ENCODE measurements around the gene CEP68. TPM values are rescaled to one million over a fixed set of nuclear protein-coding genes. Genes with fewer than 3 reads are reported as not detected.

CEP68 gene
- total RNA-seq, 4 donors from 2014 or later = 14.1 to 55.0 (median 30.0) TPM

DNA sequence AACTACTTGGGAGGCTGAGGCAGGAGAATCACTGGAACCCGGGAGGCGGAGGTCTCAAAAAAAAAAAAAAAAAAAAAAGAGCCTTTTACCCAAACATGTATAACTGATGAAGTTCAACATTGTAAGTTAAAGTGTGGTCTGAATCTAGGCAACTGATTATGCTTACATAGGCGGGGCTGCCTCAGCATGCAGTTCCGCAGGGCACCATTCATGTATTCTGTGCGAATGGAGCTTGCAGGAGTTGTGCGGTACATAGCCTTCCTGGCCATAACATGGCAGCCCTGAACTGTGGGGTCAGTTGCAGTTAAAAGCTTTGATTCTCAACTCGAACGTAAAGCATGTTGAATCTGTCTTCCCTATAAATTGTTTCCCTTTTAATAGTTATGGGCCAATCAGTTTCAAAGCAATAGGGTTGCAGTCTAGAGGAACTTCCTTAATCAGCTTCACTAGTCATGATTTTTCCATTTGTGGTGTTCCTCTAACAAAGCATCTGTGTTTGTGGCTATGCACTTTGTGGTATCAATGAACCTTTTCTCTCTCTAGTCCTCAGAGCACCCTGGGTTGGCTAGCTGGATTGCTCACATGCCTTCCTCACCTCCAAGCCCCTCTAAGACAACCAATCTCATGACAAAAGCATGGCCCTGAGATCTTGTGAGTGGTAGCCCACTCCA is 30.6 kb upstream of the CEP68 start:
- no peak overlapping the region for H3K27ac ChIP-seq
- intact Hi-C loops (cut with DNase I; ENCODE audit: low total_unique reads) = no loop called here
- TF ChIP-seq POLR2A (IDR thresholded peaks at IDR 0.05) = no peak
- TF ChIP-seq, protein P1, sequence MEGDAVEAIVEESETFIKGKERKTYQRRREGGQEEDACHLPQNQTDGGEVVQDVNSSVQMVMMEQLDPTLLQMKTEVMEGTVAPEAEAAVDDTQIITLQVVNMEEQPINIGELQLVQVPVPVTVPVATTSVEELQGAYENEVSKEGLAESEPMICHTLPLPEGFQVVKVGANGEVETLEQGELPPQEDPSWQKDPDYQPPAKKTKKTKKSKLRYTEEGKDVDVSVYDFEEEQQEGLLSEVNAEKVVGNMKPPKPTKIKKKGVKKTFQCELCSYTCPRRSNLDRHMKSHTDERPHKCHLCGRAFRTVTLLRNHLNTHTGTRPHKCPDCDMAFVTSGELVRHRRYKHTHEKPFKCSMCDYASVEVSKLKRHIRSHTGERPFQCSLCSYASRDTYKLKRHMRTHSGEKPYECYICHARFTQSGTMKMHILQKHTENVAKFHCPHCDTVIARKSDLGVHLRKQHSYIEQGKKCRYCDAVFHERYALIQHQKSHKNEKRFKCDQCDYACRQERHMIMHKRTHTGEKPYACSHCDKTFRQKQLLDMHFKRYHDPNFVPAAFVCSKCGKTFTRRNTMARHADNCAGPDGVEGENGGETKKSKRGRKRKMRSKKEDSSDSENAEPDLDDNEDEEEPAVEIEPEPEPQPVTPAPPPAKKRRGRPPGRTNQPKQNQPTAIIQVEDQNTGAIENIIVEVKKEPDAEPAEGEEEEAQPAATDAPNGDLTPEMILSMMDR (IDR thresholded peaks at IDR 0.05) = no peak

DNA sequence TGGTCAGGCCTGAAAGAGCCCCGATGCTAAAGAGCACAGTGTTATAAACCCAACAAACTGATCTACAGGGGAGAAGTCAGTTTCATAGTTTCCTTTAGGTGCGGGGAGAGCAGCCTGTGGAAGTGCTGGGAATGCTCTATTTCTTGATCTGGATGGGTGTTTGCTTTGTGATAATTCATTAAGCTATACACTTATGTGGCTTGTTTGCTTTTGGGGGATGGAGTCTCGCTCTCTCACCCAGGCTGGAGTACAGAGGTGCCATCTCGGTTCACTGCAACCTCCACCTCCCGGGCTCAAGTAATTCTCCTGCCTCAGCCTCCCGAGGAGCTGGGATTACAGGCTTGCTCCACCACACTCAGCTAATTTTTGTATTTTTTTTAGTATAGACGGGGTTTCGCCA is 30.1 kb upstream of the CEP68 start:
- Histone ChIP-seq H3K9me3 (no peaks in the 10 kb centered on the region), H3K4me1 (no peaks in the 10 kb centered on the region), H3K27me3 (no peaks in the 10 kb centered on the region), H3K4me3 (no peak overlapping the region), H3K36me3 (no peaks in the 10 kb centered on the region), H3K27ac (no peak overlapping the region)
- no peak for DNase-seq
- TF ChIP-seq, protein P1 (IDR thresholded peaks at IDR 0.05) = no peak
- no peak for TF ChIP-seq POLR2A (IDR thresholded peaks at IDR 0.05)
- intact Hi-C loops (cut with DNase I; ENCODE audit: low total_unique reads) = no loop called here

More for the DNA sequence above, 30.6 kb upstream of the CEP68 start:
- Histone ChIP-seq H3K36me3 (no peaks in the 10 kb centered on the region), H3K27me3 (no peaks in the 10 kb centered on the region), H3K4me3 (no peak overlapping the region), H3K4me1 (no peaks in the 10 kb centered on the region), H3K9me3 (no peaks in the 10 kb centered on the region)
- no peak for DNase-seq

DNA sequence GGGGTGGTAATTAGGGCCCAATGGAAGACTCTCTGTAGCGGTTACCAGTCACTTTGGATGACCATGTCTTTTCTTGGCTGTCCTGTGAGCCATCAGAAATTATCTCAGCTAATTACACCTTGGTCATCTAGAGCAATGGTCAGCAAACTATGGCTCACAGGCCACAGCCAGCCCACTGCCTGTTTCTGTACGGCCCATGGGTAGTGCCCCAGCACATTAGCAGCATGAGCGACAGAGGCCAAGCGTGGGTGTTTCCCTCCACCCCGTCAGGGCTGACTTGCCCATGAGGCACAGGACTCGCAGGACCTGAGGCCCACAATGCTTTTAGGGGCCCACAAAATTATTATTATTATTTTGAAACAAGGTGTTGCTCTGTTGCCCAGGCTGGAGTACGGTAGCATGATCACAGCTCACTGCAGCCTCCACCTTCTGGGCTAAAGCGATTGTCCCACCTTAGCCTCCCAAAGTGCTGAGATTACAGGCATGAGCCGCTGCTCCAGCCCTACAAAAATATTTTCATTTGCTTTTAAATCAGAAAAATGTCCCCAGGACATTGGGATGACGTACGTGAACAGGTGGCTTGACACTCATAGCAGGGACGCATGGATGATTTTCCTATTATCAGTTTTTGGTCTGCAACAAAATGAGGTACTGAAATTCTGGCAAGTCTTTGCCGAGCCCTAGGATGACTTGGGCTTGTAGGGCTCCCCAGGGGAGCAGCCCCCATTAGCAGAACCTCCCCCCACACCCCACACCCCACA is 29.3 kb upstream of the CEP68 start:
- Histone ChIP-seq H3K4me3 (no peak overlapping the region), H3K9me3 (no peaks in the 10 kb centered on the region), H3K27ac (no peak overlapping the region), H3K27me3 (no peaks in the 10 kb centered on the region), H3K36me3 (no peaks in the 10 kb centered on the region), H3K4me1 (no peaks in the 10 kb centered on the region)
- DNase-seq = no peak
- intact Hi-C loops (cut with DNase I; ENCODE audit: low total_unique reads) = no loop called here
- TF ChIP-seq, protein P1 (IDR thresholded peaks at IDR 0.05) = no peak
- TF ChIP-seq POLR2A (IDR thresholded peaks at IDR 0.05) = no peak

GRCh38 chr2:65027616-65028244 is 28.5 kb upstream of the CEP68 start:
- H3K4me3 ChIP-seq = no peak overlapping the region
- no peaks in the 10 kb centered on the region for H3K36me3 ChIP-seq
- H3K9me3 ChIP-seq = no peaks in the 10 kb centered on the region
- no peaks in the 10 kb centered on the region for H3K27me3 ChIP-seq
- TF ChIP-seq, protein P1 (IDR thresholded peaks at IDR 0.05) = no peak
- no peak for TF ChIP-seq POLR2A (IDR thresholded peaks at IDR 0.05)
- no peak for DNase-seq
- intact Hi-C loops (cut with DNase I; ENCODE audit: low total_unique reads) = no loop called here
- no peaks in the 10 kb centered on the region for H3K4me1 ChIP-seq
- no peak overlapping the region for H3K27ac ChIP-seq

Measured in uterus (tissue), 4 donors.